ENCODE measurements around the gene SVIL.

- TF ChIP-seq FOXM1 (IDR thresholded peaks at IDR 0.05; ENCODE audit: borderline replicate concordance, low read depth) (no peak), RAD21 (IDR thresholded peaks at IDR 0.05; ENCODE audit: low read depth) (no peak), EP300 (IDR thresholded peaks at IDR 0.05; ENCODE audit: borderline replicate concordance) (no peak), ZBTB7A (IDR thresholded peaks at IDR 0.05; ENCODE audit: low read depth) (no peak), CEBPB (IDR thresholded peaks at IDR 0.05) (no peak)
Measured at GRCh38 chr10:29648114-29648982, 13.6 kb upstream of the SVIL start.
